ENCODE results near the gene S100P.
"Not testable (repeated sequence)": the region's sequence is repeated elsewhere in the genome, so short reads cannot be mapped to it uniquely, and the experiment has no call there.

The S100P gene

GRCh38 chr4:6693231-6694176 lies at the start of gene S100P:
S100P (plus strand) TSS chr4:6693878; CDS start chr4:6693933, 55 bp downstream.
- in situ Hi-C loops (cut with MboI; ENCODE audit: low sequenced_read_pairs): no loop called here

GRCh38 chr4:6644792-6645530 lies 48.7 kb upstream of the S100P start:
- in situ Hi-C loops (cut with MboI; ENCODE audit: low sequenced_read_pairs): no loop called here

- in situ Hi-C loops (cut with MboI; ENCODE audit: low sequenced_read_pairs): no loop called here
Observed at GRCh38 chr4:6647169-6647568, 46.5 kb upstream of the S100P start.

GRCh38 chr4:6647582-6648230 lies 46.0 kb upstream of the S100P start:
- in situ Hi-C loops (cut with MboI; ENCODE audit: low sequenced_read_pairs): no loop called here

- in situ Hi-C loops (cut with MboI; ENCODE audit: low sequenced_read_pairs): no loop called here
Observed at GRCh38 chr4:6649216-6649615, 44.5 kb upstream of the S100P start.

GRCh38 chr4:6654211-6654610 lies 39.5 kb upstream of the S100P start:
- in situ Hi-C loops (cut with MboI; ENCODE audit: low sequenced_read_pairs): not testable (repeated sequence)

GRCh38 chr4:6655291-6655690 lies 38.4 kb upstream of the S100P start:
- in situ Hi-C loops (cut with MboI; ENCODE audit: low sequenced_read_pairs): not testable (repeated sequence)

GRCh38 chr4:6655924-6656323 lies 37.8 kb upstream of the S100P start:
- in situ Hi-C loops (cut with MboI; ENCODE audit: low sequenced_read_pairs): no loop called here

GRCh38 chr4:6657242-6658208 lies 36.2 kb upstream of the S100P start:
- in situ Hi-C loops (cut with MboI; ENCODE audit: low sequenced_read_pairs): no loop called here

- in situ Hi-C loops (cut with MboI; ENCODE audit: low sequenced_read_pairs): no loop called here
Observed at GRCh38 chr4:6658209-6658595, 35.5 kb upstream of the S100P start.

- in situ Hi-C loops (cut with MboI; ENCODE audit: low sequenced_read_pairs): no loop called here
Observed at GRCh38 chr4:6658597-6659075, 35.0 kb upstream of the S100P start.

- in situ Hi-C loops (cut with MboI; ENCODE audit: low sequenced_read_pairs): no loop called here
Observed at GRCh38 chr4:6659897-6660296, 33.8 kb upstream of the S100P start.

GRCh38 chr4:6660430-6660829 lies 33.2 kb upstream of the S100P start:
- in situ Hi-C loops (cut with MboI; ENCODE audit: low sequenced_read_pairs): no loop called here

- in situ Hi-C loops (cut with MboI; ENCODE audit: low sequenced_read_pairs): no loop called here
Observed at GRCh38 chr4:6662591-6662990, 31.1 kb upstream of the S100P start.

- in situ Hi-C loops (cut with MboI; ENCODE audit: low sequenced_read_pairs): no loop called here
Observed at GRCh38 chr4:6663596-6664393, 29.9 kb upstream of the S100P start.

- in situ Hi-C loops (cut with MboI; ENCODE audit: low sequenced_read_pairs): no loop called here
Observed at GRCh38 chr4:6665320-6665654, 28.4 kb upstream of the S100P start.

- in situ Hi-C loops (cut with MboI; ENCODE audit: low sequenced_read_pairs): no loop called here
Observed at GRCh38 chr4:6668391-6668790, 25.3 kb upstream of the S100P start.

GRCh38 chr4:6671648-6672047 lies 22.0 kb upstream of the S100P start:
- in situ Hi-C loops (cut with MboI; ENCODE audit: low sequenced_read_pairs): no loop called here

GRCh38 chr4:6672131-6672530 lies 21.5 kb upstream of the S100P start:
- in situ Hi-C loops (cut with MboI; ENCODE audit: low sequenced_read_pairs): no loop called here
